ENCODE measurements around the gene HSD17B2.

HSD17B2 gene

GRCh38 chr16:82017911-82018568 is 17.0 kb upstream of the HSD17B2 start:
- in situ Hi-C loops (cut with HindIII; ENCODE audit: low sequenced_read_pairs), result no loop called here

- in situ Hi-C loops (cut with HindIII; ENCODE audit: low sequenced_read_pairs), result no loop called here
These were observed 15.5 kb upstream of the HSD17B2 start for GRCh38 chr16:82019535-82019934.

GRCh38 chr16:82020051-82020450 is 15.0 kb upstream of the HSD17B2 start:
- in situ Hi-C loops (cut with HindIII; ENCODE audit: low sequenced_read_pairs), result no loop called here

- in situ Hi-C loops (cut with HindIII; ENCODE audit: low sequenced_read_pairs), result no loop called here
These were observed 11.8 kb upstream of the HSD17B2 start for GRCh38 chr16:82023206-82023605.

- in situ Hi-C loops (cut with HindIII; ENCODE audit: low sequenced_read_pairs), result no loop called here
These were observed 10.7 kb upstream of the HSD17B2 start for GRCh38 chr16:82024316-82024715.

- in situ Hi-C loops (cut with HindIII; ENCODE audit: low sequenced_read_pairs), result loop anchor here (25.0 kb wide), 1 partner anchor 212 kb away; no protein-coding TSS in a partner anchor
These were observed 10.2 kb upstream of the HSD17B2 start for GRCh38 chr16:82024883-82025282.

- in situ Hi-C loops (cut with HindIII; ENCODE audit: low sequenced_read_pairs), result loop anchor here (25.0 kb wide), 1 partner anchor 210 kb away; no protein-coding TSS in a partner anchor
These were observed 7.4 kb upstream of the HSD17B2 start for GRCh38 chr16:82027629-82028064.

- in situ Hi-C loops (cut with HindIII; ENCODE audit: low sequenced_read_pairs), result loop anchor here (25.0 kb wide), 1 partner anchor 206 kb away; no protein-coding TSS in a partner anchor
These were observed 3.7 kb upstream of the HSD17B2 start for GRCh38 chr16:82031116-82032084.

GRCh38 chr16:82033006-82033405 is 2.0 kb upstream of the HSD17B2 start:
- in situ Hi-C loops (cut with HindIII; ENCODE audit: low sequenced_read_pairs), result loop anchor here (25.0 kb wide), 1 partner anchor 204 kb away; no protein-coding TSS in a partner anchor

- in situ Hi-C loops (cut with HindIII; ENCODE audit: low sequenced_read_pairs), result loop anchor here (25.0 kb wide), 1 partner anchor 204 kb away; no protein-coding TSS in a partner anchor
These were observed 1.3 kb upstream of the HSD17B2 start for GRCh38 chr16:82033683-82034300.

- in situ Hi-C loops (cut with HindIII; ENCODE audit: low sequenced_read_pairs), result loop anchor here (25.0 kb wide), 1 partner anchor 200 kb away; no protein-coding TSS in a partner anchor
These were observed 2.2 kb downstream of the HSD17B2 start for GRCh38 chr16:82037251-82037650.

GRCh38 chr16:82037666-82038065 is 2.6 kb downstream of the HSD17B2 start:
- in situ Hi-C loops (cut with HindIII; ENCODE audit: low sequenced_read_pairs), result loop anchor here (25.0 kb wide), 1 partner anchor 200 kb away; no protein-coding TSS in a partner anchor

GRCh38 chr16:82040296-82040695 is 5.2 kb downstream of the HSD17B2 start:
- in situ Hi-C loops (cut with HindIII; ENCODE audit: low sequenced_read_pairs), result loop anchor here (25.0 kb wide), 1 partner anchor 197 kb away; no protein-coding TSS in a partner anchor

- in situ Hi-C loops (cut with HindIII; ENCODE audit: low sequenced_read_pairs), result loop anchor here (25.0 kb wide), 1 partner anchor 196 kb away; no protein-coding TSS in a partner anchor
These were observed 6.5 kb downstream of the HSD17B2 start for GRCh38 chr16:82041542-82041941.

GRCh38 chr16:82042144-82042543 is 7.1 kb downstream of the HSD17B2 start:
- in situ Hi-C loops (cut with HindIII; ENCODE audit: low sequenced_read_pairs), result loop anchor here (25.0 kb wide), 1 partner anchor 195 kb away; no protein-coding TSS in a partner anchor

- in situ Hi-C loops (cut with HindIII; ENCODE audit: low sequenced_read_pairs), result loop anchor here (25.0 kb wide), 1 partner anchor 194 kb away; no protein-coding TSS in a partner anchor
These were observed 7.8 kb downstream of the HSD17B2 start for GRCh38 chr16:82042846-82043245.

GRCh38 chr16:82043680-82044584 is 8.9 kb downstream of the HSD17B2 start:
- in situ Hi-C loops (cut with HindIII; ENCODE audit: low sequenced_read_pairs), result loop anchor here (25.0 kb wide), 1 partner anchor 193 kb away; no protein-coding TSS in a partner anchor

- in situ Hi-C loops (cut with HindIII; ENCODE audit: low sequenced_read_pairs), result loop anchor here (25.0 kb wide), 1 partner anchor 193 kb away; no protein-coding TSS in a partner anchor
These were observed 9.5 kb downstream of the HSD17B2 start for GRCh38 chr16:82044585-82044911.

- in situ Hi-C loops (cut with HindIII; ENCODE audit: low sequenced_read_pairs), result loop anchor here (25.0 kb wide), 1 partner anchor 192 kb away; no protein-coding TSS in a partner anchor
These were observed 10.4 kb downstream of the HSD17B2 start for GRCh38 chr16:82045465-82045864.
